Ovary (tissue), 9 donors: ENCODE data around the gene BIN1. TPM values are rescaled to one million over a fixed set of nuclear protein-coding genes. Genes with fewer than 3 reads are reported as not detected.

Experiments used
- DNase-seq, 5 donors: peaks; one replicate each; pipeline ENCODE4 v3.0.0-alpha.2; 2019 to 2020
- H3K27ac ChIP-seq, 2 donors: fragments of 200-600 bp; one replicate each; pipeline versions ENCODE4 v1.5.1 to v1.8.0; 2019 to 2022
- H3K27me3 ChIP-seq: fragments of 200-600 bp; one replicate; pipeline ENCODE4 v1.8.0; 2022
- H3K36me3 ChIP-seq: fragments of 200-600 bp; sonication (generic); one replicate; pipeline ENCODE4 v1.5.1; 2019
- H3K4me1 ChIP-seq: one replicate; pipeline ENCODE4 v1.8.1; 2013; ENCODE audit warnings: mild to moderate bottlenecking, moderate library complexity; ENCODE audit not compliant: insufficient read depth
- H3K4me3 ChIP-seq: fragments of 200-600 bp; sonication (generic); one replicate; pipeline ENCODE4 v1.5.1; 2017
- H3K9me3 ChIP-seq, 2 donors: fragments of 200-600 bp in 1 of 2; sonication (generic) in 1 of 2; one replicate each; pipeline versions ENCODE4 v1.5.1 to v1.8.1; 2013 to 2019; ENCODE audit warnings: mild to moderate bottlenecking in 1 of 2, moderate library complexity in 1 of 2
- EP300 ChIP-seq: sonication (generic); formaldehyde crosslinking; IDR thresholded peaks from one replicate; pipeline ENCODE4 v1.6.1; 2017; ENCODE audit warnings: antibody characterized with exemption
- POLR2A ChIP-seq: fragments of 450-650 bp; IDR thresholded peaks from one replicate; pipeline ENCODE4 v1.6.1; 2017; ENCODE audit warnings: antibody characterized with exemption, mild to moderate bottlenecking, moderate library complexity
- WGBS, 3 donors: extraction: QIAGEN DNeasy Blood & Tissue Kit in 1 of 3; methylation state at CpG; one replicate each; pipeline versions ENCODE4 v1.1.5 to v1.1.7; 2013 to 2017; 5-methylcytosine and 5-hydroxymethylcytosine counted together
- intact Hi-C, 4 donors: fragments of 100-400 bp; cut with DNase I; formaldehyde crosslinking; loops; one replicate each; pipeline versions ENCODE4 v1.11.0 to v1.15.1; 2022 to 2023
- polyA plus RNA-seq, 2 donors: library from polyadenylated mRNA; stranded (reverse); fragments of 200-250 nt in 1 of 2; fragments of 350-450 nt in 1 of 2; fragmentation: Illumina TruSeq in 1 of 2; extraction: RNeasy Lipid Tissue Mini Kit (QIAGEN cat#74804) in 1 of 2; gene quantifications; one replicate each; pipeline ENCODE4 v1.2.3, GENCODE V29; 2013 to 2014
- total RNA-seq, 7 donors: library from RNA; depleted of rRNA in 2 of 7; stranded (reverse); fragments of >200 nt in 2 of 7; fragmentation: NEBNext Ultra II Directional in 3 of 7; extraction: Animal tissue kit (Norgen Biotek cat#: 25700) in 3 of 7; gene quantifications; one replicate each; pipeline versions ENCODE4 v1.1.0 to v1.2.4, GENCODE V29; 2016 to 2023
- TF ChIP-seq, protein P1 (sequence below), 3 donors: fragments of 450-650 bp in 2 of 3; fragments of 200-600 bp in 1 of 3; IDR thresholded peaks; one replicate each; pipeline versions ENCODE4 v1.5.1 to v1.8.0; 2016 to 2022; ENCODE audit warnings: antibody characterized with exemption in 3 of 3, mild to moderate bottlenecking in 1 of 3
- donor health status: DM: no; HTN: no; CAD: no; lungs with moderate emphysema.
- donor health status: DM: no; HTN: no; CAD: no.
- donor health status: Bipolar disorder and iron deficiency.
- donor health status: DM: yes; HTN: yes; CAD: no.
- donor health status: DM: no; HTN: no; CAD: no.
- donor health status: DM: yes; HTN: yes; CAD: no.

BIN1 gene
- total and polyA plus RNA-seq, 9 donors: 16.7 to 77.3 (median 54.0) TPM

DNA sequence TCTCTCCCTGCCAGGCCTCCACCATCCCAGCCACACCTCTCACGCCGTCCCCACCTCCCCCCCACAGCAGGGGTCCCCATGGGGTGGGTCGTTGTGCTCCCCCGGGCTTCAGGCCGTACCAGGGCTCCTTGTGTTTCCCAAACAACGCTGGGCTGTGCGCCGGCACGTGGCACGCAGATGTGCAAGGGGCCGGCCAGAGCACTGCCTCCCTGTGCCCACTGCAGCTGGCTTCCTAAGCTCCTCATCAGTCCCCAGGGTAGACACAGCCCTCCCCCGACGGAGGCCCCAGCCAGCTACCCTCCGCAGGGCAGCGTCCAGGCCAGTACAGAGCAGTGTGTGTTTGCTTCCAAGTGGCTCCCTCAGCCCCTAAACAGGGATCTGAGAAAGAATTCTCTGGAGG lies 34.0 kb downstream of the BIN1 start:
- Histone ChIP-seq H3K4me3 (no peak overlapping the region), H3K36me3 (no peaks in the 10 kb centered on the region), H3K27me3 (no peaks in the 10 kb centered on the region), H3K4me1 (peaks cover 12% of the 10 kb centered on the region), H3K9me3 (no peaks in the 10 kb centered on the region), H3K27ac (peak overlapping the region; percentile 30 to 58)
- peak in 2 of 5 donors; percentile 43 to 67 for DNase-seq
- intact Hi-C loops: loop anchor here in 1 of 4 donors (5.0 kb wide), 1 partner anchor 89 kb away; no protein-coding TSS in a partner anchor
- WGBS, 3 donors: 19 to 42% (median 38%) methylated on average over 13 to 15 of the region's 15 CpGs
- no peak for TF ChIP-seq EP300
- no peak for TF ChIP-seq POLR2A
- TF ChIP-seq, protein P1, sequence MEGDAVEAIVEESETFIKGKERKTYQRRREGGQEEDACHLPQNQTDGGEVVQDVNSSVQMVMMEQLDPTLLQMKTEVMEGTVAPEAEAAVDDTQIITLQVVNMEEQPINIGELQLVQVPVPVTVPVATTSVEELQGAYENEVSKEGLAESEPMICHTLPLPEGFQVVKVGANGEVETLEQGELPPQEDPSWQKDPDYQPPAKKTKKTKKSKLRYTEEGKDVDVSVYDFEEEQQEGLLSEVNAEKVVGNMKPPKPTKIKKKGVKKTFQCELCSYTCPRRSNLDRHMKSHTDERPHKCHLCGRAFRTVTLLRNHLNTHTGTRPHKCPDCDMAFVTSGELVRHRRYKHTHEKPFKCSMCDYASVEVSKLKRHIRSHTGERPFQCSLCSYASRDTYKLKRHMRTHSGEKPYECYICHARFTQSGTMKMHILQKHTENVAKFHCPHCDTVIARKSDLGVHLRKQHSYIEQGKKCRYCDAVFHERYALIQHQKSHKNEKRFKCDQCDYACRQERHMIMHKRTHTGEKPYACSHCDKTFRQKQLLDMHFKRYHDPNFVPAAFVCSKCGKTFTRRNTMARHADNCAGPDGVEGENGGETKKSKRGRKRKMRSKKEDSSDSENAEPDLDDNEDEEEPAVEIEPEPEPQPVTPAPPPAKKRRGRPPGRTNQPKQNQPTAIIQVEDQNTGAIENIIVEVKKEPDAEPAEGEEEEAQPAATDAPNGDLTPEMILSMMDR (IDR thresholded peaks at IDR 0.05): no peak

DNA sequence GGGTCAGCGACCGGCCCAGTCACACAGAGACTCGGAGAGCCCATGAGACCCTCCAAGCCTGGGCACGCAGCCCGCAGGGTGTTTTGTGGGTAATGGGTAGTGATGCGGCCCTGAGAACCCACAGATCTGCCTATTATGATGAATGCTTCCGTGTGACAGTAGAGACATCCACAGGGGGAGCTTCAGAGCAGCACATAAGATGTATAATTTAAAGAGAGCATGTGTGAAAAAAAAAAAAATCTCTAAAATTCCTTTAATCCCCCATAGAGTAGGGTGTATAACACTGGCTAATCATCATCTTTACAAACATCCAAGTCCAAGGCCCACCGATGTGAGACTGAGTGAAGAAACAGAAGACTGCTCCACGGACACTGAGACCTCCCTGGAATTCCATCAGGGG lies 34.6 kb downstream of the BIN1 start:
- no peak overlapping the region for H3K4me3 ChIP-seq
- whole genome bisulfite sequencing, 3 donors: 70 to 78% (median 77%) methylated on average over 9 of the region's 9 CpGs
- H3K27ac ChIP-seq: peak overlapping the region in 1 of 2 donors; percentile 58
- intact Hi-C loops: loop anchor here in 1 of 4 donors (5.0 kb wide), 1 partner anchor 90 kb away; no protein-coding TSS in a partner anchor
- H3K27me3 ChIP-seq: no peaks in the 10 kb centered on the region
- TF ChIP-seq EP300: no peak
- TF ChIP-seq, protein P1 (IDR thresholded peaks at IDR 0.05): no peak
- no peak for TF ChIP-seq POLR2A
- H3K9me3 ChIP-seq: no peaks in the 10 kb centered on the region
- no peaks in the 10 kb centered on the region for H3K36me3 ChIP-seq
- peaks cover 12% of the 10 kb centered on the region for H3K4me1 ChIP-seq
- DNase-seq: no peak

DNA sequence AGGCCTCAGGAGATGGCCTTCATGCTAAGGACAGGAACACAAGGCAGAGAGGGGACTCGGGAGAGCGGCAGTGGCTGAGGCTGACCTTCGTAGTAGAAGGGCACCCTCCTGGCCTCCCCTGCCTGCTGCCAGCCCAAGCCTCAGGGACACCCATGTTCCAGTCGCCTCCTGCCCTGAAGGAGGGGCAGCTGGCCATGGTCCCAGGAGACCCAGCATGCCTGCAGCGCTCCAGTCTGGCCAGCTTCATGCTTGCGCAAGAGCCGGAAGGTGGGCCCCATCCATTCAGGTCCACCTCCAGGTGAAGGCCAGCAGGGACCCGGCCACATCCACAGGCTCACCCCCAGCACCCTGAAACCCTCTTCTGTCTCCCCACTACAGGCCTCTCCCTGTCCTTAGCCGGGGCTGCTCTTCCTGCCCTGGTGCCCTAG lies 35.0 kb downstream of the BIN1 start:
- 87 to 95% (median 95%) methylated on average over 9 of the region's 9 CpGs for WGBS, 3 donors
- H3K4me1 ChIP-seq: peaks cover 12% of the 10 kb centered on the region
- H3K27ac ChIP-seq: no peak overlapping the region
- no peaks in the 10 kb centered on the region for H3K9me3 ChIP-seq
- intact Hi-C loops: loop anchor here in 1 of 4 donors (5.0 kb wide), 1 partner anchor 90 kb away; no protein-coding TSS in a partner anchor
- DNase-seq: no peak
- H3K36me3 ChIP-seq: no peaks in the 10 kb centered on the region
- no peak overlapping the region for H3K4me3 ChIP-seq
- no peaks in the 10 kb centered on the region for H3K27me3 ChIP-seq
- TF ChIP-seq POLR2A: no peak
- no peak for TF ChIP-seq EP300
- TF ChIP-seq, protein P1 (IDR thresholded peaks at IDR 0.05): no peak

DNA sequence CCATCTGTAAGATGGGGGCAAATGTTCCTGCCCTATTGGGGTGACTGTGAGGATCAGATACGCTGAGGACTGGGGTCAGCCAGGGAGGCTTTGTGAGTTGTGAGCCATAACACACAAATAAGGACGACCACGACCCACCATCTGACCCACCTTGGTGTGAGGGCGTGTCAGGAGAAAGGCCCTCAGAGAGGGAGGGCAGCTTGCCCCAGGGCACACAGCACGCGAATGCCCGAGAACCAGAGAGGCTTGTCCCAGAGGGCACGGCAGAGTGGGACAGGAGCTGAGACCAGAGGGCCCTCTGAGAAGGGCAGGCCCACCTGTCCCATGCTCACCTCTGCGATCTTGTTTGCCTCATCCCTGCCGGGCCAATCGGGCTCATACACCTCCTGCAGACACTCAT lies 36.7 kb downstream of the BIN1 start:
- Histone ChIP-seq H3K36me3 (no peaks in the 10 kb centered on the region), H3K27ac (no peak overlapping the region)
- intact Hi-C loops: loop anchor here in 1 of 4 donors (5.0 kb wide), 1 partner anchor 92 kb away; no protein-coding TSS in a partner anchor

DNA sequence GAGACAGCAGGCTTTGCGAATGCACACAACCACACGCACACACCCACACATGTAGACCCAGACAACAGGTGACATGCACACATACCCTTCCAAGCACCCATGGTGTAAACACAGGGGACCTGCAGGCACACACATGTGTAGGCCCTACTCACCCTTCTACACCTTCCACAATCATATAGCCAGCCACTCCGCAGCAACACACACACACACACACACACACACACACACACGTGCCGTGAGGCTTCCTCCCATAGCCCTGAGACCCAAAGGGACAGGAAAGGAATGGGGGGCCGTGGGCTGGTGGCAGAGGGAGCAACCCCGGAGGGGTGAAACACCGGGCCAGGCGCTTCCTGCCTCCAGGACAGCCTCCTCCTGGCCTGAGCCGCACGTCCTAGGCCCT lies 37.4 kb downstream of the BIN1 start:
- WGBS, 3 donors: 89 to 90% (median 89%) methylated on average over 11 of the region's 11 CpGs
- Histone ChIP-seq H3K9me3 (no peaks in the 10 kb centered on the region), H3K36me3 (no peaks in the 10 kb centered on the region), H3K27me3 (no peaks in the 10 kb centered on the region), H3K27ac (no peak overlapping the region), H3K4me1 (peaks cover 12% of the 10 kb centered on the region), H3K4me3 (no peak overlapping the region)
- intact Hi-C loops: loop anchor here in 2 of 4 donors (5.0 to 10.0 kb wide), 5 partner anchors 38 to 408 kb away; partner anchors contain the start of genes BIN1 (in 1 of the 2) and ERCC3 (in 1 of the 2)
- no peak for DNase-seq
- TF ChIP-seq EP300 (no peak), POLR2A (no peak)
- TF ChIP-seq, protein P1 (IDR thresholded peaks at IDR 0.05): no peak

More for the DNA sequence above, 36.7 kb downstream of the BIN1 start:
- peaks cover 12% of the 10 kb centered on the region for H3K4me1 ChIP-seq
- no peak for DNase-seq
- H3K9me3 ChIP-seq: no peaks in the 10 kb centered on the region
- no peaks in the 10 kb centered on the region for H3K27me3 ChIP-seq
- H3K4me3 ChIP-seq: no peak overlapping the region
- WGBS, 3 donors: 87 to 91% (median 90%) methylated on average over 11 of the region's 11 CpGs
- TF ChIP-seq POLR2A: no peak
